ENCODE measurements around the gene EXOC6B. TPM values are rescaled to one million over a fixed set of nuclear protein-coding genes. Genes with fewer than 3 reads are reported as not detected.
A peak's percentile ranks its signal among the peaks of the same experiment; 100 is the strongest.
"Not testable (repeated sequence)": the region's sequence is repeated elsewhere in the genome, so short reads cannot be mapped to it uniquely, and the experiment has no call there.

The EXOC6B gene
- total RNA-seq, 4 donors from 2014 or later = 21.0 to 57.7 (median 36.1) TPM

DNA sequence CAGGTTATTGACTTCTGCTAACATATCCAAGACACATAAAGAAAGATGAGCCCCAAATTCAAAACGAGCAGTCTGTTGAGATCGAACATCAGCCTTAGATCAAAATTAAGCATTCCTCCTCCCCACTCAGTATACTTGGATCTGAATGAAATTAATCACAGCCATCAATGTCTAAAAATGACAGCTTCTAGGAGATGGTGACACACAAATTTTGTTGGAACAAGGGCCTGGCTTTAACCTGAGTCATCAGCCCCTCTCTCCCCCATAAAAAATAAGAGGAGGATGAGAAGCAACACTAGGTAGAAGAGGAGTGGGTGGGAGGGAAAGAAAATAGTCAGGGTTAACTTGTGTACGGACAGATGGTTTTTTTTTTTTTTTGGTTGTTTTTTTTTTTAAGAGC, 223.1 kb downstream of the EXOC6B start:
- WGBS, 2 donors = 80 to 85% methylated on average over 3 of the region's 3 CpGs

DNA sequence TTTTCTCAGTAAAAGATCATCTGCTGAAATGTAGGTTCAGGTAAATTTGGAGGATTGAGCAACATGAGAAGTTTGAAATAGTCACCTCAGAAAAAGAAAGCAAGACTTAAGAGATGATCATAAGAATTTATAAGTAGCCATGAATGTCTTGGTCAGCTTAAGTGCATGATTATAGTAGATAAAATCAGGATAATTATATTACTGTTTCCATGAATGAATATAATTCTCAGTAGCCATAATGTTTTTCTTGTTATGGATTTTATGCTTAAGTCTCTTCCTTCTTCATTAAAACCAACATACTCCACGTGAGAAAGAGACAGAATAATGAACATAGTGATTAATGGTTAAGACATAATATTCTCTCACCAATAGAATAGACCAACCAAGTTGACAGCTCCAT, 223.7 kb downstream of the EXOC6B start:
- DNase-seq = no peak
- Histone ChIP-seq H3K4me3 (no peak overlapping the region), H3K27ac (no peak overlapping the region), H3K4me1 (no peaks in the 10 kb centered on the region), H3K36me3 (no peaks in the 10 kb centered on the region), H3K27me3 (no peaks in the 10 kb centered on the region), H3K9me3 (no peaks in the 10 kb centered on the region)
- TF ChIP-seq, protein P1, sequence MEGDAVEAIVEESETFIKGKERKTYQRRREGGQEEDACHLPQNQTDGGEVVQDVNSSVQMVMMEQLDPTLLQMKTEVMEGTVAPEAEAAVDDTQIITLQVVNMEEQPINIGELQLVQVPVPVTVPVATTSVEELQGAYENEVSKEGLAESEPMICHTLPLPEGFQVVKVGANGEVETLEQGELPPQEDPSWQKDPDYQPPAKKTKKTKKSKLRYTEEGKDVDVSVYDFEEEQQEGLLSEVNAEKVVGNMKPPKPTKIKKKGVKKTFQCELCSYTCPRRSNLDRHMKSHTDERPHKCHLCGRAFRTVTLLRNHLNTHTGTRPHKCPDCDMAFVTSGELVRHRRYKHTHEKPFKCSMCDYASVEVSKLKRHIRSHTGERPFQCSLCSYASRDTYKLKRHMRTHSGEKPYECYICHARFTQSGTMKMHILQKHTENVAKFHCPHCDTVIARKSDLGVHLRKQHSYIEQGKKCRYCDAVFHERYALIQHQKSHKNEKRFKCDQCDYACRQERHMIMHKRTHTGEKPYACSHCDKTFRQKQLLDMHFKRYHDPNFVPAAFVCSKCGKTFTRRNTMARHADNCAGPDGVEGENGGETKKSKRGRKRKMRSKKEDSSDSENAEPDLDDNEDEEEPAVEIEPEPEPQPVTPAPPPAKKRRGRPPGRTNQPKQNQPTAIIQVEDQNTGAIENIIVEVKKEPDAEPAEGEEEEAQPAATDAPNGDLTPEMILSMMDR (IDR thresholded peaks at IDR 0.05) = no peak
- WGBS, 2 donors = 73 to 75% methylated on average over 1 of the region's 1 CpG
- intact Hi-C loops (cut with DNase I) = no loop called here

More for the DNA sequence above, 223.1 kb downstream of the EXOC6B start:
- no peak for DNase-seq
- TF ChIP-seq POLR2A (IDR thresholded peaks at IDR 0.05) = no peak
- TF ChIP-seq, protein P1 (IDR thresholded peaks at IDR 0.05) = no peak
- no peak overlapping the region for H3K4me3 ChIP-seq
- no peaks in the 10 kb centered on the region for H3K36me3 ChIP-seq
- intact Hi-C loops (cut with DNase I) = no loop called here
- no peaks in the 10 kb centered on the region for H3K9me3 ChIP-seq
- no peaks in the 10 kb centered on the region for H3K27me3 ChIP-seq
- no peak overlapping the region for H3K27ac ChIP-seq
- no peaks in the 10 kb centered on the region for H3K4me1 ChIP-seq

DNA sequence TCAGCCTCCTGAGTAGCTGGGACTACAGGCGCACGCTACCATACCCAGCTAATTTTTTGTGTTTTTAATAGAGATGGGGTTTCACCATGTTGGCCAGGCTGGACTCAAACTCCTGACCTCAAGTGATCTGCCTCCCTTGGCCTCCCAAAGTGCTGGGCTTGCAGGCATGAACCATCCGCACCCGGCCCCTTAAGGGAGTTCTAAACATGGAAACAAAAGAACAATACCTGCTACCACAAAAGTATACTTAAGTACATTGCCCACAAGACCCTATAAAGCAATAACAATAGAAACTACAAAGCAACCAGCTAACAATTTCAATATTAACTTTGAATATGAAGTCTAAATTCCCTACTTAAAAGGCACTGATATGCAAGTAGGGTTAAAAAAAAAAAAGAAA, 242.0 kb downstream of the EXOC6B start:
- WGBS, 2 donors = 75 to 98% methylated on average over 3 to 4 of the region's 4 CpGs
- H3K4me1 ChIP-seq; H3K27me3 ChIP-seq; H3K36me3 ChIP-seq; H3K27ac ChIP-seq; DNase-seq; H3K9me3 ChIP-seq; intact Hi-C loops (cut with DNase I); H3K4me3 ChIP-seq: not testable (repeated sequence)

- Histone ChIP-seq H3K27ac (no peak overlapping the region), H3K36me3 (no peaks in the 10 kb centered on the region), H3K9me3 (no peaks in the 10 kb centered on the region), H3K4me1 (peaks cover 0 to 4% (median 4%) of the 10 kb centered on the region in 3 donors), H3K4me3 (no peak overlapping the region), H3K27me3 (no peaks in the 10 kb centered on the region)
- intact Hi-C loops (cut with DNase I) = no loop called here
- TF ChIP-seq, protein P1 (IDR thresholded peaks at IDR 0.05) = no peak
- TF ChIP-seq POLR2A (IDR thresholded peaks at IDR 0.05) = no peak
- no peak for DNase-seq
- whole genome bisulfite sequencing, 2 donors = 21 to 36% methylated on average over 1 of the region's 1 CpG
Measured at GRCh38 chr2:72583376-72583775, 242.5 kb downstream of the EXOC6B start.

DNA sequence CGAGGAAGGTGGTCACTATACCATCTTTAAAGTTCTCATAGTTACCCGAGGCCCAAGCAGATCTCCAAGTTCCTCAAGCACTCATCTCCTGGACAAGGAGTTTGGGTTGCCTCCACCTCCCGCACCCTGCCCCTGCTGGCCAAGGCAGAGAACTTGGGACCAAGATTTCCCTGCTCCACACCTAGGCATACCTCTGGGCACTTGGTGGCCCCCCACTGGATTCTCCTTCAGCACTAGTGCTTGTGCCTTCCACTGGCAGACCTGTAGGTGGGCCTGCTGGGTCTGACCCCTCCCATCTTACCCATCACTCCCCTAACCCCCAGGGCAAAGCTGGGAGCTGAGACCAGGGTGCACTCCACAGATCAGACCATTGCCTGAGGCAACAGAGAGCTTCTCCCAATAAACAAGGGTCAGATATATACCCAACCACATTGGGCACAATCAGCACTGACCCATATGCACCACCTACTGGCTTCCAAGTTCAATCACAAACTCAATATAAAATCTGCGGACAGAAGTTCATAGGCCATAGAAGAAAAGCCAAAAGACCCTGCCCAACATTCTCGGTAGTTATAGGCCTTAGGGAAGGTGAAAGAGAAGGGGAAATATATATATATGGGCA, 244.2 kb downstream of the EXOC6B start:
- WGBS, 2 donors = 70% methylated on average over 5 of the region's 5 CpGs
- DNase-seq = no peak
- Histone ChIP-seq H3K27me3 (no peaks in the 10 kb centered on the region), H3K36me3 (no peaks in the 10 kb centered on the region), H3K4me3 (no peak overlapping the region), H3K4me1 (peaks cover 0 to 8% (median 5%) of the 10 kb centered on the region in 3 donors), H3K27ac (no peak overlapping the region), H3K9me3 (no peaks in the 10 kb centered on the region)
- intact Hi-C loops (cut with DNase I) = no loop called here
- TF ChIP-seq POLR2A (IDR thresholded peaks at IDR 0.05) = no peak
- TF ChIP-seq, protein P1 (IDR thresholded peaks at IDR 0.05) = peak in 1 of 6 experiments; percentile 4

Measured in esophagus squamous epithelium (tissue), 5 donors.